Measurements from ENCODE around the gene GSPT2. TPM values are rescaled to one million over a fixed set of nuclear protein-coding genes. Genes with fewer than 3 reads are reported as not detected.
A peak's percentile ranks its signal among the peaks of the same experiment; 100 is the strongest.

Gene GSPT2
- total RNA-seq, 3 donors from 2014 or later, result 5.9 to 8.6 (median 7.7) TPM

DNA sequence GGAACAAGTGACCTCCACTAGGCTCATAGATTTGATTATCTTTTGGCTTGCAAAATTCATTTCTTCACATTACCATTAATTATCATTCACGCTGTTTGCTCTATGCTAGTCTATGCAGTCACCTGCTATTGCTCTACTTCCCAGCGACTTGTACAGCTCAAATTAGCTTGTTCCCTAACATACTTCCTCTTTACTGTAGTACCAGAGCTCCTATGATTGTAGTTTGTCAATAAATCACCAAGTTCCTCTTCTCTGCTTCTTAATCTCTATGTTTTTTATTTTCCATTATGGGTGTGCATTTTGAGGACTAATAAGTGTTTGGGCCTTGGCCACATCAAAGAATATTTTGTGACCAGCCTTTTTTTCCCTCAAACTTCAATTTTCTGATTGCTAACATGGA, 6.2 kb upstream of the GSPT2 start:
- TF ChIP-seq POLR2A (IDR thresholded peaks at IDR 0.05), result no peak
- TF ChIP-seq, protein P1, sequence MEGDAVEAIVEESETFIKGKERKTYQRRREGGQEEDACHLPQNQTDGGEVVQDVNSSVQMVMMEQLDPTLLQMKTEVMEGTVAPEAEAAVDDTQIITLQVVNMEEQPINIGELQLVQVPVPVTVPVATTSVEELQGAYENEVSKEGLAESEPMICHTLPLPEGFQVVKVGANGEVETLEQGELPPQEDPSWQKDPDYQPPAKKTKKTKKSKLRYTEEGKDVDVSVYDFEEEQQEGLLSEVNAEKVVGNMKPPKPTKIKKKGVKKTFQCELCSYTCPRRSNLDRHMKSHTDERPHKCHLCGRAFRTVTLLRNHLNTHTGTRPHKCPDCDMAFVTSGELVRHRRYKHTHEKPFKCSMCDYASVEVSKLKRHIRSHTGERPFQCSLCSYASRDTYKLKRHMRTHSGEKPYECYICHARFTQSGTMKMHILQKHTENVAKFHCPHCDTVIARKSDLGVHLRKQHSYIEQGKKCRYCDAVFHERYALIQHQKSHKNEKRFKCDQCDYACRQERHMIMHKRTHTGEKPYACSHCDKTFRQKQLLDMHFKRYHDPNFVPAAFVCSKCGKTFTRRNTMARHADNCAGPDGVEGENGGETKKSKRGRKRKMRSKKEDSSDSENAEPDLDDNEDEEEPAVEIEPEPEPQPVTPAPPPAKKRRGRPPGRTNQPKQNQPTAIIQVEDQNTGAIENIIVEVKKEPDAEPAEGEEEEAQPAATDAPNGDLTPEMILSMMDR (IDR thresholded peaks at IDR 0.05), result no peak
- no peak for TF ChIP-seq POLR2AphosphoS5 (IDR thresholded peaks at IDR 0.05)
- Histone ChIP-seq H3K9me3 (no peaks in the 10 kb centered on the region), H3K27me3 (peaks cover 0 to 72% of the 10 kb centered on the region in 2 donors), H3K4me3 (no peak overlapping the region), H3K27ac (no peak overlapping the region), H3K4me1 (no peaks in the 10 kb centered on the region), H3K36me3 (no peaks in the 10 kb centered on the region)
- intact Hi-C loops (cut with DNase I; ENCODE audit: low total_unique reads), result no loop called here
- DNase-seq (ENCODE audit: low spot score in 2 of 2), result no peak

DNA sequence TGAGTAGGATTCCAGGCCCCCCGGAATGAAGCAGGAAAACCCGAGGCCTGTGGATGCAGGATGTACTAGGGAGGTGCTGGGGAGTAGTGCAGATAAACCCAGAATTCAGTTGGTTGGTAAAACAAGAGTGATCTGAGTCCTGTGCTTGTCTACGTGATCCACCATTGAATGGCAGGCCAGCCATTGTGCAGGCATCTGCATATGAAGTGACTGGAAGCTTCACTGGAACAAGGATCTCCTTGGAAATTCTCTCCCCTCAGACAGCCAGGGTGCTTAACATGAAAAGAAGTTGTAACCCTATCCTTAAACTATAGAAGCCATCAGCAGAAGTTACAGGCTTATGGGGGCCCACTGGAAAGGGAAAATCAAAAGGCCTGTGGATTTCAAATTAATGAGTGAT, 656 bp upstream of the GSPT2 start:
- Histone ChIP-seq H3K9me3 (no peaks in the 10 kb centered on the region), H3K36me3 (no peaks in the 10 kb centered on the region), H3K27me3 (peaks cover 0 to 35% of the 10 kb centered on the region in 2 donors), H3K27ac (no peak overlapping the region), H3K4me1 (no peaks in the 10 kb centered on the region), H3K4me3 (peak overlapping the region in 2 of 3 donors; percentile 63 to 70)
- intact Hi-C loops (cut with DNase I; ENCODE audit: low total_unique reads), result no loop called here
- TF ChIP-seq POLR2AphosphoS5 (IDR thresholded peaks at IDR 0.05) (no peak), POLR2A (IDR thresholded peaks at IDR 0.05) (no peak)
- TF ChIP-seq, protein P1 (IDR thresholded peaks at IDR 0.05), result no peak
- no peak for DNase-seq (ENCODE audit: low spot score in 2 of 2)

DNA sequence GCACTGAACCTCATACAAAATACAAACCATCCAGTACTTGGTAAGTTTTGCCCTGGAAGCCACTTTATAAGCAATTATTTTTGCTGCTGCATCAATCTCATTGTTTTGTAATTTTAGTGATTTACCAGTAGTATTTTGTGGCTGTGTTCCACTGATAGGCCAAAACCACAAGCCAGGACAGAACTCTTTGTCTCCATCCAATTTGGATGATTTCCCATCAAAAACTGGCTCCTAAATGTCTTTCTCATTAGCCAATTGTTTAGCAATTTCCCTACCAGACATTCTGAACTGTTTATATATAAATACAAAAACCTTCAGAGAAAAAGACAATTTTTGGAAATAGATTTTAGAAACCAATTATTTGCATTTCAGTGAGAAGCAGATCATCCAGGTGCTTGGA, 4.4 kb downstream of the GSPT2 start:
- Histone ChIP-seq H3K4me1 (no peaks in the 10 kb centered on the region), H3K9me3 (peaks cover 0 to 10% of the 10 kb centered on the region in 2 donors), H3K27ac (no peak overlapping the region), H3K36me3 (no peaks in the 10 kb centered on the region), H3K4me3 (no peak overlapping the region), H3K27me3 (peaks cover 0 to 35% of the 10 kb centered on the region in 2 donors)
- DNase-seq (ENCODE audit: low spot score in 2 of 2), result no peak
- intact Hi-C loops (cut with DNase I; ENCODE audit: low total_unique reads), result no loop called here
- TF ChIP-seq POLR2AphosphoS5 (IDR thresholded peaks at IDR 0.05), result no peak
- TF ChIP-seq POLR2A (IDR thresholded peaks at IDR 0.05), result no peak
- TF ChIP-seq, protein P1 (IDR thresholded peaks at IDR 0.05), result no peak

DNA sequence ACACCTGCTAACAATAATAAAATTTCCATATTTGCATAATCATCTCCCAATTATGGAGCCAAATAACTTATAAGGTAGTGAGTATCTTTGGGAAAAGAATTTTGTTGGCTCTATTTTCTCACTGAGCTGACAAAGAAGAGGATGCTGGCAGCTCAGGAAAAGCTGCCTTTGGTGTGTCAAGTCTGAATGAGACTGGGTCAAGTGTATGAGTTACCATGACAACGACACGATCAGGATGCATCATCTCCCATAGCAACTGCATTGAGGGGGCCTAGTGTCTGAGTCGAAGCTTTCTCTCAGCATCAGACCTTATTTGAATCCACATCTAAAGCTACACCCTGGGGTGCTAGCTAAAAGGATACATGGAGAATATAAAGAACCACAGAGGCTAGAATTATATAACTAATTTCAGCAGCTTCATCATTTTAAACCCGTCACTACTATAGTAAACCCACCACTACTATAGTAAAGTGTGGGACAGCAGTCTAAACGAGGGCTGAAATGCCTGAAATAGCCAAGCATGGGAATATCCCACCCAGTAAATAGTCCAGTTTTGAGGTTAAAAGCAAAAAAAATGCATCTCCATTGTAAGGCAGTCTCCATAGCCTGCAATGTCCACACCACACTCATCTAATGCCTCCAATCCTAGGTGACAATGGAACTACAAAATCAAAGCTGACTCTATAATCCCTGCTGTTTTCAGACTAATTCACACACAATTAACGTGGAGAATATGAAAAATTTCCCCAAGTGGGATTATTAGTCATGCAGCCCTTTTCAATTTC, 16.0 kb downstream of the GSPT2 start:
- Histone ChIP-seq H3K27ac (no peak overlapping the region), H3K4me1 (no peaks in the 10 kb centered on the region), H3K9me3 (no peaks in the 10 kb centered on the region), H3K4me3 (no peak overlapping the region), H3K36me3 (no peaks in the 10 kb centered on the region), H3K27me3 (peaks cover 0 to 45% of the 10 kb centered on the region in 2 donors)
- TF ChIP-seq POLR2AphosphoS5 (IDR thresholded peaks at IDR 0.05) (no peak), POLR2A (IDR thresholded peaks at IDR 0.05) (no peak)
- TF ChIP-seq, protein P1 (IDR thresholded peaks at IDR 0.05), result no peak
- DNase-seq (ENCODE audit: low spot score in 2 of 2), result no peak
- intact Hi-C loops (cut with DNase I; ENCODE audit: low total_unique reads), result no loop called here

DNA sequence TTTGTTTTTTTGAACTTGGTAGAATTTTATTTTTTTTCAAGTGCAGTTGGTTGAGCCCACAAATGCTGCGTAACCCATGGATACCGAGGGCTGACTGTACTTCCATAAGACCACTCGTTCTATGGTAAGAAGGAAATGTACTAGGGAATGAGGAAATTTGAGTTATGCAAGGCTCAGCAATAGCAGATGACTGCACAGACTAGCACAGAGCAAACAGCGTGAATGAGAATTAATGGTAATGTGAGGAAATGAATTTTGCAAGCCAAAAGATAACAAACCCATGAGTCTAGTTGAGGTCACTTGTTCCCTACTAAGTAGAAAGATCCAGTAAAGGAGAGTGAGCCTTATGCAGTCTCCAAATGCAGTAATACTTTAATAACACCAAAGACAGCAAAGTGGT, 17.4 kb downstream of the GSPT2 start:
- Histone ChIP-seq H3K27me3 (peaks cover 0 to 35% of the 10 kb centered on the region in 2 donors), H3K4me1 (no peaks in the 10 kb centered on the region), H3K4me3 (no peak overlapping the region), H3K27ac (no peak overlapping the region), H3K36me3 (no peaks in the 10 kb centered on the region), H3K9me3 (peaks cover 0 to 6% of the 10 kb centered on the region in 2 donors)
- DNase-seq (ENCODE audit: low spot score in 2 of 2), result no peak
- intact Hi-C loops (cut with DNase I; ENCODE audit: low total_unique reads), result no loop called here
- TF ChIP-seq POLR2AphosphoS5 (IDR thresholded peaks at IDR 0.05) (no peak), POLR2A (IDR thresholded peaks at IDR 0.05) (no peak)
- TF ChIP-seq, protein P1 (IDR thresholded peaks at IDR 0.05), result no peak

Measured in breast epithelium (tissue), 4 donors.